HG03108 (cell line): ENCODE measurements around the gene NABP1.

Source experiments
- ATAC-seq: cut with Tn5 transposase; IDR thresholded peaks from one replicate; pipeline ENCODE4 v1.9.1; 2021; ENCODE audit warnings: moderate library complexity; ENCODE audit not compliant: unreplicated experiment

NABP1 gene

DNA sequence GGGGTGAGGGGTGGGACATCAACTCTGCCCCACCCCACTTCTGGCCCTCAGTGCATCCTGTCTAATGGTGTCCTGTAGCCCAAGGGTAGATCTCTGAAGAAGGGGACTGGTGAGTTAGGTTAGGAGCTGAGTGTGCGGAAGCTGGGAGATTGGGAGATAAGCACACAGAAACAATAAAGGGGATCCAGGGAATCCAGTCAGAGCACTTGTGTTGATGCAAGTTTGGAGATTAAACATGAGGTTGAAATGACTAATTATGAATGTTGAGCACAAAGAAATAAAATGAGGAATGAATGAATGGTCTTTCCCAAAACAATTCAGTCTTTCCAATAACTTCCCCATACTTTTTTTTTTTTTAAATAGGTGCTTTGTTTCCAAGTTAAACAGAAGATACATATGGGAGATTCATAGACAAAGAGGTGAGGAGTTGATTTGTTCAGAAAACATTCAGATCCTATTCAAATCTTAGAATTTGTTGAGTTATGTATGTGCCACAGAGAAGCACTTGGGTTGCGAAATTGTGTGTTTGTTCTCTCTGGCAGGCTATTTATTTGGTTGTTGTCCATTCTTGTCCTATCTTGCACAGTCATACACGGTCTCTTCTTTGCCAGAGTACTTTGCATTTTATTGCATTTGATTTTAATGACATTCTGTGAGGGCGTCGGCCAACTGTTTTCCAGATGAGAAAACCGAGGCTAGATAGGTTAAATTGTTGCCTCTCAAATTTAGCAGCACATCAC, 31.6 kb upstream of the NABP1 start:
- no peak for ATAC-seq

DNA sequence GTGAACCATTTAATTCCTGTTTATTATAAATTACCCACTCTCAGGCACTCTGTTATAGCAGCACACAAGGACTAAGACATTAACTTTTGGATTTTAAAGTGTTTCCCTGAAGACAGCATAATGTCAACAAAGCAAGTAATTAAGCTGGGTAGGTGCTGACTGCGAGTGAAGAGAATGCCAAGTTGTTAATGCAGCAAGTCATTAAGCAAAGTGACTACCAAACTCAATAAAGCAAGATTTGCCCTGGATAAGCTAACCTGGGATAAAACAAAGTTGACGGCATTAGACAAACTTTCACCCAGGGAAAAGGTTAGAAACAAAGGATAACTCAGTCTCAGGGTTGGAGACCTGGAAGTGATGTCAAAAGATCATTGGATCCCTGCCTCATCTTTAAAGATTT, 28.4 kb upstream of the NABP1 start:
- ATAC-seq: no peak

DNA sequence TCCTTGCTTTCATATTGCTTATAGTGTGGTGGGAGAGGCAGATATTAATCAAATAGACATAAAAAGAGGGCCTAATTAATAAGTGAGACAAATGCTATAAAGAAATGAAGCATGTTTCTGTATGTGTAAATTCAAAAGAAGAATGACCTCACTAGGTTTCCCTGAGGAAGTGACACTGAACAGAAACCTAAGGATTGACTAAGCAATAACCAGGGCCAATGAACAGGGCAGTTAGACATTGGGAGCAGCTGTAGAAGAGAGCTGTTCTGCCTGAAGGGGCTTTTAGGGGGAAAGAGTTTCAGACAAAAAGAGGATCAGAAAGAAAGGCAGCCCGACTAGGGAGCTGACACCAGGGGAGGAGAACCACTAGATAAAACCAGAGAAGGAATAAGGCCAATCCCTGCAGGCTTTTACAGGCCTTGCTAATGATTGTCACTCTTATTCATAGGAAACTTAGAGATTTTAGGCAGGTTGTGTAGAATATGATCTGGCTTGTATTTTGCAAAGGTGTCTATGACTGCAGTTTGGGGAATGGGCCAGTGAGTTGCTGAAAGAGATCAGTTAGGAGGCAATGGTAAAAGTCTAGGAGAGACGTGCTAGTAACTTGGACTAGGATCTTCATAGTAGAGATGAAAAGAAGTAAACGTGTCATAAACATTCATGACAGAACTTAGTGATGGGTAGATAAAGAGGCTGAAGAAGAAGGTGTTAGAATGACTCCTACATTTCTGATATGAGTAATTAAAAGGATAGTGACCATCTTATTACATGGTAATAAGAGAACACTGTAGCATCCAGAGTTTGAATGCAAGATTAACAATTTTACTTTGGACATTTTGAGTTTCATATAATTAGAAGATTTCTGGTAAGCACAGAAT, 26.8 kb upstream of the NABP1 start:
- peak; percentile 99 for ATAC-seq

DNA sequence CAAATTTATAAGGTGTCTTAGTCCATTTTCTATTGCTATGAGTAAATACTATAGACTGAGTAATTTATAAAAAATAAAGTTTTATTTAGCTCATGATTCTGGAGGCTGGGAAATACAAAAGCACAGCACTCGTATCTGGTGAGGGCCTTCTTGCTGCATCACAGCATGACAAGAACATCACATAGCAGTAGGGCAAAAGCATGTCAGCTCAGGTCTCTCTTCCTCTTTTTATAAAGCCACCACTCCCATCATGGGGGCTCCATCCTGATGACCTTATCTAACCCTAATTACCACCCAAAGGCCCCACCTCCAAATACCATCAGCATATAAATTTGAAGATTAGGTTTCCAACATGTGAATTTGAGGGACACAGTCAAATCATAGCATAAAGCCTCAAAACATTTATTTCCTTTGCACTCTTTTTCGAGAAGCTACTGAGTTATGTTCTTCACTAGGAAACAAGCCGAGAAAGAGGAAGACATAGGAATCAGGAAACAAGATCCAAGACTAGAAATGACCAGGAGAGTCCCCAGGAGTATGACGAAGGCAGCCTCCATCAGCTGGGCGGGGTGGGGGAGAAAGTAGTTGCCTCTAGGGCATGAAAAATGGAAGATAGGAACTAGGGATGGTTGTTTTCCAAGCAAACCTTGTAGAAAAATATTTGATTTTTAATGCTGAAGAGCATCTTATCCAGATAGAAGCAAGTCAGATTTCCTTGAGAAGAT, 24.1 kb upstream of the NABP1 start:
- no peak for ATAC-seq

DNA sequence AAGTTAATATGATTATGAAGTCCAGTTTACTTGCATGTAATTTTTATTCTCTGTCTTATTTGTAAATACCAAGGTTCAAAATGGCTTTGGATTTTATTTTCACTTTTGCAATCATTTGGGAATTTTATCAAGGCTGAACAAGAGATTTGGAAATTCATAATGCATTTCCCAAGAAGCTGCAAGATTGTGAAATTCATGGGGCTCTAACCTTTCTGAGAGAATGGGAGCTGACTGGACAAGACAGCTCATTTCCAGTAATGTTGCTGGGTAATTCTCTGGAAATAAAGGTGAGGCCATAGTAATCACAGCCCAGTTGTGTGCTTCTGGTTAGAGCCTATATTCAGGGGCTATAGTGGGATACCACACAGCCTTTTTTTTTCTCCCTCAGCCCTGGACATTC, 21.5 kb upstream of the NABP1 start:
- ATAC-seq: no peak

DNA sequence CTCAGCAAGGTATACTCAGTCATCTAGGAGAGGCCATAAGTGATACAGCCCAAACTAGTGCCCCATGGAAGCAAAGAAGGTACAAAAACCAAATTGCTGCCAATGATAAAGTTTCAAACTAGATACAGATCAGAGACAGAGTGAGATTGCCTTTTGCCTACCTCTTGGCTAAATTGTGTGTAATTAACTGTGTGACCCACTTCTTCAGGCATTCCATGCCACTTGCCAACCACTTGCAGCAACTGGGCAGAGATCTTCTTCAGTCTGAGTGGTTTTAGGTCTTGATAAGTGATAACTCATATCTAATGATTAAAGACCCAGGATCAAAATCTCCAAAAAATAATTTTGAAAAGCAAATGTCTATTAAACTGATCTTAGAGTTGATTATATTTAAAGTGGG, 21.1 kb upstream of the NABP1 start:
- no peak for ATAC-seq

DNA sequence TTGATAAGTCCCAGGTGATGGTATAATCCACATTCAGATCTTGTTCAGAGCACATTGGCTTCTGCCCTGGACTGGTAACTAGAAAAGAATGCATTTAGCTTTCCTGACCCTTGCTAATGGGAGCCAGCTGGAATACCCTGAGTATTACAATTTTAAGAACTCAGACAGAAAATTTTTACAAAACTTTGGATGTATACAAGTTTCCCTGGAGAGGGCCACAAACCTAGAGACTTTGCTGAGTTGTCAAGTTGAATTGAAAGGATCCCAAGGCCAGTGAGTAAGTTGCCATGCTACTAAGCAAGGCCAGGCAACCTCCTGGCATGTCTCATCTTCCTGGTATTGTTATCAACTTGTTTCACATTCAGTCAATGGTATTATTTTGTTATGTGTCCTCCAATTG, 20.0 kb upstream of the NABP1 start:
- ATAC-seq: no peak

DNA sequence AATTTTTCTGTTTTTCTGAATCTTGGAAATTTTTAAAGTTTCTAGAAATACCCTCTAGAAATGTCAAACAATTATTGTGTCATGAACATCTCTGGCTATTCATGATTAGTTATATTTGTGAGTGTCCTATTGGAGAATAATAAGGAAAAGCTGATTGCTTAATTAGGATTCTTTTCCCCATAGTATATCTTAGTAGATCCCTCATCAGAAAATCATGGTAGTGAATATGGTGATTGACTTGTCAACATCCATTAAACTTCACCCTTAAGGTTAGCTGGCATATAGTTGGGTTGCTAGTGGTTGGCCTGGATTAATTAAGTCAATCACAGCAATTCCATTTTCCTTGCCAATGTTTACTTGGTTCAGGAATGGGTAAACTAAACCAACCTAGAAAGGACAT, 18.7 kb upstream of the NABP1 start:
- no peak for ATAC-seq

DNA sequence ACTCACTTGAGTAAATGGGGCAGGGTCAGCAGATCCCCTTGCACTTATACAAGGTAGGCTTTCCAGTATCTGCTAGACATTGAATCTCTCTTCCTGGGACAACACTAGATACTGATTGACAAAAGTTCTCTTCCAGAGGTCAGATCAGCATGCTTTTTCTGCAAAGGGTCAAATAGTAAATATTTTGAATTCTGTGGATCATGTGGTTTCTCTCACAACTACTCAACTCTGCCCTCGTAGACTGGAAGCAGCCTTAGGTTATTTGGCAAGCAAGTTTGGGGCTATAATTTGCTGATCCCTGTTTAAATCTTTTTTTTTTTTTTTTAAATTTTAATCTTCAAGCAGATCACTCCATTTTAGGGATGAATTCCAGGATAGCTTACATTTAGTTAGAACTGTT, 17.4 kb upstream of the NABP1 start:
- ATAC-seq: no peak

DNA sequence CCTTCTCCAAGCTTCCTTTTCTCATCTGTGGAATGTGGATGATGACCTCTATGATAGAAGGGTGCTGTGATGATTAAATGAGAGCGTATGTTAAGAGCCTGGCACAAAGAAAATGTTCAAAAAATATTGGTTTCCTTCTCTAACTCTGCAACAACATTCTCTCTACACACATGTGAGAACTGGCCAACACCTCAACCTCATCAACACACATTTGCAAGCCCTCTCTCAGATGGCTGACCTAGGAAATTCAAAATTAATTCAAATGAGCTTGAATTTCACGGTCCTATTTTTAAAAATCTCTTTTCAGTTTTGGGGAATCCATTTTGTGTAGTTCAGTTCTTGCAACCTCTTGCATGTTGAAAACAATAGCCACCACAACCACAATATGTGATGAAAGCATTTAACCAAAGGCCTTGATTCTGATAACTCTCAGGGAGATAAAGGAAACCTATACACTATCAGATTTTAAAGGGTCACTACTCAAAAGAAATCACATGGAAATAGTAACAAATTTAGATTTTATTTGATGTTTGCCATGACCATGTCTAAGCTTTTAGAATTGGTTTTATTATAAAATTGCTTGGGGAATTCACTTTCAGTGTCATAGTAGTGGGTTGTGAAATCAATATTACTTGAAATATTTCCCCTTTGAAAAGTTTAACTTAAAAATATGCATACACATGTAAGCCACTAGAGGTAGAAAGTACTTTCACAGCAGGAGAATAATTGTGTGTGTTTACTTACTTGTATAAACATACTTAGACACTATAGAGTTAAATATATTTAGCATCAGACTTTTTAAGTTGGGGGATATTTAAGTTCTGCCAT, 16.6 kb upstream of the NABP1 start:
- ATAC-seq: no peak

DNA sequence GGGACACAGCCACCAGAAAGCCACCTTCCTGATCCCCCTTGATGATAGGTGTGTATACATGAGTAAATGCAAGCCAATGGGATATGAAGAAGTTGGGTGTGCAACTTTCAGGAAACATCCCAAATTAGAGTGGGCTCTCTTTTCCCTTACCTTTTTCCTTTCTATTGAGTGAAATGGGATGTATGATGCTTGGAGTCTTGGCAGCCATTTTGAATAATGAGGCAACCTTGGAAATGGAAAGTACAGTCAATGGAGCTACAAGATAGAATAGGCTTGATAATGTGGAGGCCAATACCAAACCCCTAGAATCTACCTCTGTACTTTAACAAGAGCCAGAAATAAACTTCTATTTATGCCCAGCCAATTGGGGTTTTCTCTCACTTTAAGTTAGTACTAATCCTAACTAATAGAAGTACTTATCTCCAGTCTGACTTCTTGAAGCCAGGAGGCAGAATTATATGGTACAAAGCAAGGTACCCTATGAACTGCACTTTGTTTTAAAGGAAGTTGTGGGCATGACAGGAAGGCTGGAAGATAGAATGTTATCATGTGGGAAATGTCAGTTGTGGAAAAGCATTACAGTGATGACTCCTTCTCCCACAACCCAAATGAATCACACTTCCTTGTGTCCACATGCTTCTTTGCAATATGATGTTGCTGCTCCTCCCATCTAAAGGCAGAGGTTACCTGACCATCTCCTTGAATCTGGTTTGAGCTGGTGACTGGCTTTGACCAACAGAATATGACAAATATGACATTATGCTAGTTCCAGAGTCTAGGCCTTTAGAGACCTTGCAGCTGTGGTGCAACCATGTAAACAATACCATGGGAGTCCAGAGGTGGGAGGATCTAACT, 12.9 kb upstream of the NABP1 start:
- ATAC-seq: no peak

DNA sequence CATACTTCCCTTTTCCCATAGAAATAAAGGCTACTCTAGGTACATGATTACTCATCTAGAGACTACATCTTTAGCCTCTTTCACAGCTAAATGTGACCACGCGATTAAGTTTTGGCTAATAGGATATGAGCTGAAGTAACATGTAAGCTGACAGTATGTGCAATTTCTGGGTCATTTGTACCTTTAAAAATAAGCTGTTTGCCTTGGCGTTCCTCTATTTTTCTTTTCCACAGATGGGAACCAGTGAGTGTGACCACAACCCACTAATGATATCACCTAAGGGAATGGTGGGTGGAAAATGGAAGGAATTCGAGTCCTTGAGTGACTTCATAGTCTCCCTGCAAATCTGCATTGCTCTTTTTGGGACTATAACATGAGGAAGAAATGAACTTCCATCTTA, 11.7 kb upstream of the NABP1 start:
- ATAC-seq: no peak

DNA sequence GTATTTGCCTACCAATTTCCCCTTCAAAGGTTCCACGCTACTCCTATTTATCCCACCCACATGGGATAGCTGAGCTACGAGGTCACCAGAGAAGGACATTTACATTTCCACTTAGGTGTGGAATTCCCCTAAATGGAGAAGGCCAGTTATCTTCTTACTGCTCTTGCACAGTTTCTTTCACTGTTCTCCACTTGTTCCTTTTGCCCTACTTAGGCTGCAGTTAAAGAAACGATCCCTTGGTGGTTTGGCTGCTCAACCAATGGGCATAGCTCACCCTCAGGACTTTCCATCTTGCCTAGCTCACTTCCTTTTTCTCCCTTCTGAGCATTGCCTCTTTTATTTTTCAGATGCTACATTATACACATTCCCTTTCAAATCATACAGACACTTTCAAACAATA, 11.2 kb upstream of the NABP1 start:
- ATAC-seq: peak; percentile 75

DNA sequence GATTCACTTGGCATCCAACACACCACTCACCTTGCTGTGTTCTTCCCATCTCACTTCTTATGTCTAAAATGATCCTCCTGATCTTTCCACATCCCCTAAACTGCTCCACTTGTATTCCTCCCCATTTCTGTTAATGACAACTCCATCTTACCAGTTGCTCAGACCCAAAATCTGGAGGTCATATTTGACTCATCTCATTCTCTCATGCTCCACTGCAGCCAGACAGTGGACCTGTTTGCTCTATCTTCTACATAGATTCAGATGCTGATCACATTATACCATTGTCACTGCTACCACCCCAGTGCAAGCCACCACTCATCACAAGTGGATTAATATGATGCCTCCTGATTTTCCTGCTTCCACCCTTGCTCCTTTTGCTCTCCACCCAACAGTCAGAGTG, 7.9 kb upstream of the NABP1 start:
- ATAC-seq: peak; percentile 49

DNA sequence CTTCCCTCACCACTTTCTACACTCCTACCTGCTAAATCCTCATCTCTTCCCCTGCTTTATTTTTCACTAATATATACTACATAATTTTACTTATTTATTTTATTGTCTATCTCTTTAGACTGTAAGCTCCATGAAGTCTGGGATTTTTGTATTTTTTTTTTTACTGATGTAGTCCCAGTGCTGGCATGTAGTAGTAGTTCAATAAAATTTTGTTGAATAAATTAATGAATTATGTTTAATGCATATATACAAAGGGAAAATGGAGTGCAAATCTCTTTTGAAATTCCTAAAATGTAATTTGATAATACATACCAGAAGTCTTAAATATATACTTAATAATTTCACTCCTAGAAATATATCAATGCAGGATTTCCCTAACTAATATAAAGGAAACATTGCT, 7.1 kb upstream of the NABP1 start:
- no peak for ATAC-seq

DNA sequence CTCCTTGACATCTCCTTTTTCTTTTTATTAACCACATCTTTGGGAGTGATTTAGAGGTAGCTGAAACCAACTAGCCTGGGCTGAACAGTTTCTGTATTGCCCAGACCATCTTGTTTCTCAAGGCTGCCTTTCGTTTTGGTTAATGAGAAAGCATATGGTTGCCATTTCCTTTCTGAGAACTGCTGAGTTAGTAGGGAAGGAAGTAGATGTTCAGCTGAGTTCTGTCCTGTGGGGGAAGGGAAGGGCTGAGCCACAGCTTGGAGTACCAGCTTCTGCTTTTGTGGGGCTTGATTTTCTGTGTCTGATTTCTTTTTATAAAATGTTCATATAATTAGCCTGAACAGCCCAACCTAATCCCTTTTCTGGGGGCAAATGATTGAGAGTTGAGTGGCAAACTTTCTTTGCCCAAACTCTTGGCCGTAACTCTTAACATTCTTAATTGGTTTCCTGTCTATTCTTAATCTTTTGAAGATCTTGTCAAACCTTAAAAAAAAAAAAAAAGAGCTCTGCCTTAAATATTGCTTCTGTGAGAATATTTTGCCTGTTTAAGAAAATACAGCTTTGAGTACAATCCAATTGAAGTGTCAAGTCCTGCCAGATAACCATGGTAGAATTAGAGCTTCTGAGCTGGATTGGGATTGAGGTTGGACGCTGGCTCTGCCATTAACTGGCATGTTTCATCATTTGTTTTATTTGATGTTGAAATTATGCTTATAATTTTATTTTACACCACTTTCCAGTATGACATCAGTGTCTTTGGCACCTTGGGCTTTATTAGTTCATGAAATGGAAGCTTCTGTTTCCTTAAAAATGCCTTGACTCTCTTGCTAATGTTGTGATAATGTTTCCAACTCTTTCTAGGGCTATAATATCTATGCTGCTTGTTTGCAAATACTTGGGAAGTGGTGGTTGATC, 1.9 kb upstream of the NABP1 start:
- ATAC-seq: peak; percentile 57

DNA sequence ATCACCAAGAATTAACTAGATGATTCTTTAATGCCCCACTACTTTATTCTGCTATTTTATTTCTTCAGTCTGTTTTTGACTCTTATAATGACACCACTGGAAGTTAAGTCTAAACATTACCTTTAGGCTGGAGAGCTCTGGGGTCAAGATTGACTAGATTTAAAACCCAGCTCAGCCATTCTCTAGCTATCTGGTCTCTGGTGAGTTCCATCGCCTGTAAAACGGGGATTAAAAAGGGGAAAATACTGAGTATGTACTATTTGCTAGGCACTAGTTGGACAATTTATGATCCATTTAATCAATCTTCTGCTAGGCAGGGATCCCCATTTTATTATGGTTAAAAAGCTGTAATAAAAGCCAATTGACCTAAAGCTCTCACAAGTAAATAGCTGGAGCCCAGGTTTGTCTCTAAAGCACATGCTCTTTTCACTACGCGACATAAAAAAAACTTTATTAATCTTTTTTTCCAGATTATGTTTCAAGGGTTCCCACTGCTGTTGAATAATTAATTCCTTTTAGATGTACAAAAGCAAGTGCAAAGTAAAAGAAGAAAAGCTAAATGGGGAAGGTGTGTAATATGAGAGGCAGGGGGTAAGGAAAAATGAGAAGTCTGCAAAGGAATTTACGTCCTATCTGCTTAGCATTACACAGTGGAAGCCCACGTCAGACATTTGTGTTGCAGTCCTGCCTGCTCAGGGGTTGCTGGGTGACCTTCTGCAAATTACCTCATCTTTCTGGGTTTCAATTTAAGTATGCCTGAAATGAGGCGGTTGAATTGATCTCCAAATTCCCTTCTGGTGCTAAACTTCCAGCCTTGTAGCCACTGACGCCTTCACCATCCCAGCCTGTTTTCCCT, 918 bp upstream of the NABP1 start:
- peak; percentile 17 for ATAC-seq
